H1 (cell line): ENCODE results near the gene ENAH. TPM values are rescaled to one million over a fixed set of nuclear protein-coding genes. Genes with fewer than 3 reads are reported as not detected.

Experiments
- CTCF ChIA-PET: fragments of 300-600 bp; sonication (Branson Sonifier 250); formaldehyde crosslinking; loops from one replicate; lab custom pipeline; 2021; ENCODE audit not compliant: partially characterized antibody; lab: Charles Lee
- POLR2A ChIA-PET: fragments of 300-600 bp; sonication (Branson Sonifier 250); formaldehyde crosslinking; loops from one replicate; lab custom pipeline; 2021; ENCODE audit warnings: inconsistent platforms; ENCODE audit not compliant: partially characterized antibody; lab: Charles Lee
- DNase-seq, 2 experiments: peaks; one replicate each; pipeline versions ENCODE4 v3.0.0 to v3.0.0-alpha.2; 2010 to 2022; ENCODE audit warnings: low spot score in 2 of 2, low read depth in 1 of 2, mixed read lengths in 1 of 2
- FAIRE-seq: peaks from 2 replicates; lab custom pipeline; 2011; peaks lifted over from hg19 to GRCh38; lab: Jason Lieb, UNC
- H2AFZ ChIP-seq: 2 replicates; pipeline ENCODE4 v1.8.1; 2012; ENCODE audit warnings: low read length, inconsistent platforms
- H2AK5ac ChIP-seq: 2 replicates; pipeline ENCODE4 v1.6.1; 2013; ENCODE audit warnings: low read depth, low read length
- H2BK120ac ChIP-seq: replicated peaks from 2 replicates; pipeline ENCODE3; 2013; ENCODE audit warnings: low read depth, low read length, inconsistent platforms
- H2BK12ac ChIP-seq: 2 replicates; pipeline ENCODE4 v1.6.1; 2013; ENCODE audit warnings: low read depth, low read length
- H2BK15ac ChIP-seq: 2 replicates; pipeline ENCODE4 v1.6.1; 2013; ENCODE audit warnings: low read length
- H2BK20ac ChIP-seq: 2 replicates; pipeline ENCODE4 v1.6.1; 2013; ENCODE audit warnings: low read length
- H2BK5ac ChIP-seq: 2 replicates; pipeline ENCODE4 v1.6.1; 2013; ENCODE audit warnings: low read depth, low read length
- H3K14ac ChIP-seq: 2 replicates; pipeline ENCODE4 v1.6.1; 2013; ENCODE audit warnings: inconsistent platforms; ENCODE audit not compliant: insufficient read length
- H3K18ac ChIP-seq: 2 replicates; pipeline ENCODE4 v1.6.1; 2013; ENCODE audit warnings: low read length; ENCODE audit errors: extremely low read depth
- H3K23ac ChIP-seq: 2 replicates; pipeline ENCODE4 v1.6.1; 2013; ENCODE audit warnings: inconsistent platforms; ENCODE audit not compliant: insufficient read length
- H3K23me2 ChIP-seq: 2 replicates; pipeline ENCODE4 v1.6.1; 2013; ENCODE audit warnings: low read depth, low read length
- H3K27ac ChIP-seq: 2 replicates; pipeline ENCODE4 v1.6.1; 2011; ENCODE audit warnings: low read depth, low read length, inconsistent platforms
- H3K27me3 ChIP-seq, 4 experiments: replicated peaks in 1 of 4; 1 replicate in 1 of 4; 2 replicates in 3 of 4; pipeline versions ENCODE4 v1.6.1 to v1.8.1; 2011 to 2013; ENCODE audit warnings: low read length in 3 of 4, mild to moderate bottlenecking in 3 of 4, inconsistent platforms in 2 of 4, mixed read lengths in 2 of 4, moderate library complexity in 1 of 4; ENCODE audit not compliant: control insufficient read depth in 3 of 4, insufficient read depth in 3 of 4; ENCODE audit errors: extremely low read depth in 1 of 4
- H3K36me3 ChIP-seq, 4 experiments: 2 replicates each; pipeline versions ENCODE4 v1.6.1 to v1.8.1; 2011 to 2013; ENCODE audit warnings: mild to moderate bottlenecking in 4 of 4, low read length in 3 of 4, moderate library complexity in 2 of 4, control low read depth in 1 of 4, inconsistent platforms in 1 of 4; ENCODE audit not compliant: insufficient read depth in 4 of 4, control insufficient read depth in 2 of 4
- H3K4ac ChIP-seq: replicated peaks from 2 replicates; pipeline ENCODE3; 2013; ENCODE audit warnings: low read length, low read depth, mixed read lengths, inconsistent platforms; ENCODE audit not compliant: insufficient read length
- H3K4me1 ChIP-seq, 4 experiments: replicated peaks in 1 of 4; 1 replicate in 1 of 4; 2 replicates in 3 of 4; pipeline versions ENCODE4 v1.6.1 to v1.8.1; 2011 to 2013; ENCODE audit warnings: low read length in 3 of 4, inconsistent platforms in 2 of 4, mixed read lengths in 1 of 4; ENCODE audit not compliant: insufficient read depth in 4 of 4, control insufficient read depth in 3 of 4
- H3K4me2 ChIP-seq, 2 experiments: 2 replicates each; pipeline versions ENCODE4 v1.6.1 to v1.8.1; 2011 to 2013; ENCODE audit warnings: low read depth in 2 of 2, low read length in 2 of 2, control low read depth in 1 of 2, inconsistent platforms in 1 of 2, mild to moderate bottlenecking in 1 of 2; ENCODE audit not compliant: insufficient read depth in 1 of 2
- H3K4me3 ChIP-seq, 4 experiments: fragments of 200-600, 300-600 bp in 1 of 4; sonication (generic), shearing (Covaris generic), sonication (Bioruptor Twin) in 1 of 4; 2 replicates each; pipeline versions ENCODE4 v1.5.1 to v1.8.1; 2011 to 2016; ENCODE audit warnings: low read length in 4 of 4, low read depth in 3 of 4, control low read depth in 2 of 4, inconsistent platforms in 2 of 4, mild to moderate bottlenecking in 2 of 4, mixed read lengths in 1 of 4, moderate library complexity in 1 of 4; ENCODE audit not compliant: insufficient read depth in 2 of 4; ENCODE audit errors: extremely low read depth in 1 of 4
- H3K56ac ChIP-seq: replicated peaks from 2 replicates; pipeline ENCODE3; 2013; ENCODE audit warnings: low read depth, mild to moderate bottlenecking, mixed read lengths, low read length, inconsistent platforms; ENCODE audit not compliant: insufficient read length
- H3K79me1 ChIP-seq: 2 replicates; pipeline ENCODE4 v1.6.1; 2013; ENCODE audit warnings: low read depth, low read length, control low read depth
- H3K79me2 ChIP-seq, 2 experiments: 2 replicates each; pipeline versions ENCODE4 v1.6.1 to v1.8.1; 2012 to 2013; ENCODE audit warnings: low read length in 2 of 2, mild to moderate bottlenecking in 2 of 2, inconsistent platforms in 1 of 2; ENCODE audit not compliant: insufficient read depth in 2 of 2, control insufficient read depth in 1 of 2
- H3K9ac ChIP-seq, 4 experiments: replicated peaks in 1 of 4; 1 replicate in 1 of 4; 2 replicates in 3 of 4; pipeline versions ENCODE4 v1.6.1 to v1.8.1; 2011 to 2013; ENCODE audit warnings: low read depth in 3 of 4, low read length in 3 of 4, control low read depth in 2 of 4, mild to moderate bottlenecking in 2 of 4, moderate library complexity in 2 of 4, inconsistent platforms in 1 of 4; ENCODE audit errors: extremely low read depth in 1 of 4
- H3K9me3 ChIP-seq, 2 experiments: 2 replicates each; pipeline versions ENCODE4 v1.6.1 to v1.8.1; 2012 to 2013; ENCODE audit warnings: mild to moderate bottlenecking in 2 of 2, moderate library complexity in 2 of 2, control low read depth in 1 of 2, inconsistent platforms in 1 of 2, low read depth in 1 of 2, low read length in 1 of 2, mixed read lengths in 1 of 2; ENCODE audit not compliant: insufficient read depth in 2 of 2
- H4K20me1 ChIP-seq, 2 experiments: replicated peaks in 1 of 2; 2 replicates each; pipeline versions ENCODE3 to v1.8.1; 2011 to 2013; ENCODE audit warnings: inconsistent platforms in 2 of 2, low read length in 2 of 2, mild to moderate bottlenecking in 1 of 2; ENCODE audit not compliant: insufficient read depth in 2 of 2, control insufficient read depth in 1 of 2
- H4K5ac ChIP-seq: 2 replicates; pipeline ENCODE4 v1.6.1; 2013; ENCODE audit warnings: low read length, low read depth, mixed read lengths, inconsistent platforms; ENCODE audit not compliant: insufficient read length
- H4K8ac ChIP-seq: 2 replicates; pipeline ENCODE4 v1.8.0; 2013; ENCODE audit warnings: mild to moderate bottlenecking, moderate library complexity, low read length, inconsistent platforms; ENCODE audit not compliant: insufficient read depth; ENCODE audit errors: extremely low read depth
- H4K91ac ChIP-seq: replicated peaks from 2 replicates; pipeline ENCODE3; 2013; ENCODE audit warnings: low read length, mixed read lengths, inconsistent platforms; ENCODE audit not compliant: insufficient read length
- CTBP2 ChIP-seq: IDR thresholded peaks from 2 replicates; pipeline ENCODE4 v1.7.0; 2011; ENCODE audit warnings: borderline replicate concordance, mild to moderate bottlenecking, moderate library complexity, mixed read lengths, low read length; ENCODE audit not compliant: insufficient read depth, insufficient read length
- FOSL1 ChIP-seq: IDR thresholded peaks from 2 replicates; pipeline ENCODE4 v1.6.1; 2011; ENCODE audit warnings: mild to moderate bottlenecking, low read depth, low read length, moderate library complexity; ENCODE audit not compliant: insufficient read depth
- MAFK ChIP-seq: IDR thresholded peaks from 2 replicates; pipeline ENCODE4 v1.6.1; 2012; ENCODE audit warnings: low read depth, mild to moderate bottlenecking, improper control_type of control experiment, low read length
- MAX ChIP-seq: IDR thresholded peaks from 2 replicates; pipeline ENCODE4 v1.6.1; 2012; ENCODE audit warnings: inconsistent platforms
- NRF1 ChIP-seq: IDR thresholded peaks from 2 replicates; pipeline ENCODE4 v1.6.1; 2011; ENCODE audit warnings: mild to moderate bottlenecking, low read depth, low read length, improper control_type of control experiment
- POLR2A ChIP-seq, 2 experiments: IDR thresholded peaks; 1 replicate in 1 of 2; 2 replicates in 1 of 2; pipeline ENCODE4 v1.6.1; 2011; ENCODE audit warnings: low read depth in 2 of 2, low read length in 2 of 2, mild to moderate bottlenecking in 2 of 2; ENCODE audit errors: control extremely low read depth in 1 of 2
- RXRA ChIP-seq: IDR thresholded peaks from 2 replicates; pipeline ENCODE4 v1.6.1; 2011; ENCODE audit warnings: low read depth, mild to moderate bottlenecking, low read length, moderate library complexity; ENCODE audit not compliant: insufficient read depth
- SIN3A ChIP-seq, 2 experiments: IDR thresholded peaks in 1 of 2; conservative IDR thresholded peaks in 1 of 2; 2 replicates each; pipeline ENCODE4 v1.6.1; 2011 to 2012; ENCODE audit warnings: low read length in 2 of 2, improper control_type of control experiment in 1 of 2, low read depth in 1 of 2, mild to moderate bottlenecking in 1 of 2
- SP1 ChIP-seq: IDR thresholded peaks from 2 replicates; pipeline ENCODE4 v1.6.1; 2011; ENCODE audit warnings: low read depth, low read length
- SP4 ChIP-seq: IDR thresholded peaks from 2 replicates; pipeline ENCODE4 v1.6.1; 2012; ENCODE audit warnings: low read length, inconsistent platforms
- SRF ChIP-seq: IDR thresholded peaks from 2 replicates; pipeline ENCODE4 v1.6.1; 2011; ENCODE audit warnings: mild to moderate bottlenecking, low read depth, low read length, moderate library complexity
- USF2 ChIP-seq: IDR thresholded peaks from 2 replicates; pipeline ENCODE4 v1.6.1; 2011; ENCODE audit warnings: low read length, improper control_type of control experiment
- whole genome bisulfite sequencing, 2 experiments: shearing (Covaris generic) in 1 of 2; methylation state at CpG; one replicate each; pipeline versions ENCODE4 v1.1.6 to v1.1.7; 2013 to 2015; ENCODE audit warnings: low lambda C conversion rate in 2 of 2, mixed read lengths in 2 of 2, inconsistent platforms in 1 of 2, low coverage in 1 of 2, missing lambda C conversion rate in 1 of 2; ENCODE audit not compliant: insufficient replicate concordance in 2 of 2, insufficient coverage in 1 of 2, insufficient read length in 1 of 2; ENCODE audit errors: extremely low coverage in 1 of 2, missing lambda C conversion rate in 1 of 2; 5-methylcytosine and 5-hydroxymethylcytosine counted together
- polyA plus RNA-seq, 7 experiments: library from polyadenylated mRNA; depleted of rRNA in 3 of 7; stranded (reverse) in 5 of 7; unstranded in 2 of 7; fragments of >200 nt in 5 of 7; fragments of 200-250 nt in 2 of 7; gene quantifications; 1 replicate in 5 of 7; 2 replicates in 1 of 7; 4 replicates in 1 of 7; pipeline versions ENCODE4 v1.2.1 to v1.2.3, GENCODE V29; 2011 to 2013; ENCODE audit warnings: missing spikeins in 2 of 7, mixed read lengths in 2 of 7
- total RNA-seq: library from RNA; stranded (reverse); fragmentation: NEBNext Ultra II Directional; extraction: Animal tissue kit (Norgen Biotek cat#: 25700); gene quantifications from 2 replicates; pipeline ENCODE4 v1.2.1, GENCODE V29; 2021

Gene ENAH
- total and polyA plus RNA-seq, 2 of the 8 experiments (the other 6 are each of a cell fraction or from before 2014, with no cell fraction given) = 39.1 to 335 TPM

GRCh38 chr1:225691377-225691776 is 38.5 kb upstream of the ENAH start:
- CTCF ChIA-PET = interaction anchor here (0.8 to 1.7 kb wide), 8 partner anchors 15 to 217 kb away, joined by 3 to 5 read pairs (median 3); no protein-coding TSS in a partner anchor
- H2AK5ac ChIP-seq = no peak overlapping the region

More at GRCh38 chr1:225691377-225691776, 38.5 kb upstream of the ENAH start:
- no peak for FAIRE-seq
- Histone ChIP-seq H2BK20ac (no peak overlapping the region), H2BK120ac (no peak overlapping the region), H3K79me1 (no peaks in the 10 kb centered on the region), H3K36me3 (no peaks in the 10 kb centered on the region), H3K9me3 (no peaks in the 10 kb centered on the region), H2BK12ac (no peak overlapping the region), H3K4ac (no peak overlapping the region), H4K5ac (no peak overlapping the region), H2BK5ac (no peak overlapping the region), H3K23ac (no peak overlapping the region), H3K27me3 (no peaks in the 10 kb centered on the region), H4K20me1 (no peaks in the 10 kb centered on the region), H3K4me1 (no peaks in the 10 kb centered on the region), H3K27ac (no peak overlapping the region), H3K4me2 (no peak overlapping the region), H4K91ac (no peak overlapping the region), H3K23me2 (no peaks in the 10 kb centered on the region), H3K9ac (no peak overlapping the region), H3K18ac (no peak overlapping the region), H2BK15ac (no peak overlapping the region), H3K56ac (no peak overlapping the region), H3K14ac (no peak overlapping the region), H2AFZ (no peak overlapping the region), H3K79me2 (no peaks in the 10 kb centered on the region), H4K8ac (no peak overlapping the region), H3K4me3 (no peak overlapping the region)
- POLR2A ChIA-PET = interaction anchor here (0.6 kb wide), 1 partner anchor 15 kb away, joined by 3 read pairs; no protein-coding TSS in a partner anchor
- no peak for TF ChIP-seq POLR2A (IDR thresholded peaks at IDR 0.05; ENCODE audit: control extremely low read depth in 1 of 2, low read depth in 2 of 2, low read length in 2 of 2)
- TF ChIP-seq FOSL1 = no peak
- no peak for TF ChIP-seq MAFK
- no peak for TF ChIP-seq CTBP2
- TF ChIP-seq SRF = no peak
- TF ChIP-seq SP4 = no peak
- TF ChIP-seq USF2 = no peak
- TF ChIP-seq SP1 = no peak
- TF ChIP-seq MAX = no peak
- TF ChIP-seq NRF1 = no peak
- TF ChIP-seq SIN3A (conservative IDR thresholded peaks at IDR 0.05 in 1 of 2, IDR thresholded peaks at IDR 0.05 in 1 of 2; ENCODE audit: low read depth in 1 of 2, low read length in 2 of 2) = no peak
- no peak for TF ChIP-seq RXRA
- DNase-seq = no peak
- 76% methylated on average over 2 of the region's 2 CpGs; no CpG with 5 or more reads in 1 of the 2 experiments for WGBS, 2 experiments
